Stimulated activated CD8-positive, alpha-beta memory T cell treated with anti-CD3 and anti-CD28 coated beads, Interleukin-12 subunit alpha, Interleukin-12 subunit beta, amount 100 ng/mL, for 1 hour (primary cell): ENCODE measurements around the gene CERS6.
"Not testable (repeated sequence)": the region's sequence is repeated elsewhere in the genome, so short reads cannot be mapped to it uniquely, and the experiment has no call there.

Experiments
- DNase-seq: peaks from one replicate; pipeline ENCODE4 v3.0.0-alpha.2; 2020; ENCODE audit warnings: low read depth

CERS6 gene

DNA sequence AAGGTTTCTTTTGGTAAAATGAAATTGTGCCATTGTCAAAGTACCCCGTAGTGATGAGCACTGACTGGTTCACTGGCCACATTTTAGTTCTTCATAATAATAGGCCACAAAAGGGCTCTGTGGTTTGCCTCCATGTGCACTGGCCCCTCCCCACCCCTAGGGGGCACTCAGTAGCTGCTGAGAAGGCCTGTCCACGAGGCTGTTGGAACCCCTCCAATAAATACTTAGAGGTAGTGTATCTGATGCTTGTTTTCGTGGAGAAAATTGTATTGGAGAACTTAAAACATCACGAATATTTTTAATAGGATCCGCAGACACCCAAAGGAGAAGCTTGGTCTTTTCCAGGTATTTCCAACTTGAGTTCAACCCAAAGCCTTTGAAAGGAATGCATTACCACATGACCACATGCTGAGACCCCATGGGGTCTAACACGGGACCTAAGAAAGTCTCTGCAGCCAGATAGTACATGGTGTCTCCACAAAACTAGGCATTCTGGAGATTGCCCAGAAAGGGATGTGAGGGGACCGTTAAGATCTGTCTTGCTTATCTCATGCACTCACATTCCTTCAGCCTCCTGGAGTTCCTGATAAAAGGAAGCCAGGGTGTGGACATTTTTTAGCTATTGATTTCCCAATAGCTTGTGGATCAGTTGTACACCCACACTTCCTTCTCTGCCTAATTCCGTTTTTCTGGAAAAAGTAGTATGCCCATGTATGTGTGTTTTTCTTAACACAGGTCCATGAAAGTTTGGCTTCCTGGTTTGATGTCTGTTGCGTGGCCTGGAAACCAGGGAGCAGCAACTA lies 317.8 kb downstream of the CERS6 start:
- DNase-seq = no peak

DNA sequence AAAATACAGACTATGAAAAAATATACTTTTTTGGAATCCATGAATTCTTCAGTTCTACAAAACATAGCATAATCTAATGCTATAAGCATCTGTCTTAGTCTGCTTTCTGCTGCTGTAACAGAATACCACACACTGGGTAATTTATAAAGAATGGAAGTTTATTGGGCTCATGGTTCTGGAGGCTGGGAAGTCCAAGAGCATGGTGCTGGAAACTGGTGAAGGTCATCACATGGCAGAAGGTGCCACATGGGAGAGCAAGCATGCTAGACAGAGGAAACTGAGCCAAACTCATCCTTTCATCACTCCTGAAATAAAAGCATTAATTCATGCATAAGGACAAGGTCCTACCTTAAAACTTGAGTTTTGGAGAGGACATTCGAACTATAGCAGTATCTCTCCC lies 319.8 kb downstream of the CERS6 start:
- DNase-seq = no peak

DNA sequence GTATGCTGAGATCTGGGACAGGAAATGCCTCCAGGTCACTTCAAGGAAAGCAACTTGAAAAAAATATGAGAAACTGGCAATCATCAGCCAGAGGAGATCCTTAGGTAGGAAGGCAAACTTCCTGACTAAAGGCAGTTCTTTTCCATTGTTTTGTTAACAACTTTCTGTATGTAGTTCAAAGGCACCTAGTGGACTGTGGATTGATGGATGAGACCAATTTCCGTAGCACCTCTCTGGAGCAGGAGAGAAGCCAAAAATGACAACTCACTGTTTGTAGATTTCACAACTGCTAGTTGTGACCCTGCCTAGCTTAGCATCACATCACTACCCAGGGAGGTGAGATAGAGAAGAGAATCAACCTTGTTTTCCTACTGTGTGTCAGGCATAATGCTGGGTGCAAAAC lies 324.6 kb downstream of the CERS6 start:
- DNase-seq = no peak

DNA sequence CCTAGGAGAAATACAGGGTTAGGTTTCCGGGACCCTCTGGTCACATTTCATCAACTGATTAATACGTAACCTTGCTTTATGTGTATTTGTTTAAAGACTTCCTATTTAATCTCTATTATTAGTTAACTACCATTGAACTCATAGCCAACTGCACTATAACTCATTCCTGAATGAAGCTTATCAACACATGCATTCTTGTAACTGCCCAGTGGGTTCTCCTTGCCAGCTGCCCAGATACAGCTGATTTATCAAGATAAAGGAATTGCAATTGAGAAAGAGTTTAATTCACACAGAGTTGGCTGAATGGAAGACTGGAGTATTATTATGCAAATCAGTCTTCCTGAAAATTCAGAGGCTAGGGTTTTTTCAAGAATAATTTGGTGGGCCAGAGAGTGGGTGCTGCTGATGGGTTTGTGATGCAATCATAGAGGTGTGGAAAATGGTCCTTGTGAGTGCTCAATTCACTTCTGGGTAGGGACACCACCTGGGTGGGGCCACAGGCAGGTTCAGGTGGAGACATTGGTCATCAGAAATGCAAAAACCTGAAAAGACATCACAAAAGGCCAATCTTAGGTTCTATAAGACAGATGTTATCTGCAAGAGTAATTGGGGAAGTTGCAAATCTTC lies 325.2 kb downstream of the CERS6 start:
- no peak for DNase-seq

DNA sequence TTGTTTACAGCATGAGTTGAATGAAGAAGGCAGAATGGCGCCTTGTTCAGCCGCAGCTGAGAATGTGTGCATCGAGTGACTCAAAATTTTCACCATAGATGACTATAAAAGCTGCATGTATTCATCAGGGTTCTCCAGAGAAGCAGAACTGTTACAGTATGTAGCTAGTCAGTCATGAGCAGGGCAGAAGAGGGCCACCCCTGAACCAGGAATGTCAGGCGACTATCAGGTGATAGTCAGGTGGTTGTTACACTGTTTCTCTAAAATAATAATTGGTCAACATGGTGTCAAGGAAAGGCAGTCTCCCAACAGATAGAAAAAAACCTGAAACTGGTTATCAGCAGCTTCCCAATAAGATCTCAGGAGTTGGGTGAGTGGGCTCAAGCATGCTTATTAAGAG lies 326.2 kb downstream of the CERS6 start:
- DNase-seq = no peak

DNA sequence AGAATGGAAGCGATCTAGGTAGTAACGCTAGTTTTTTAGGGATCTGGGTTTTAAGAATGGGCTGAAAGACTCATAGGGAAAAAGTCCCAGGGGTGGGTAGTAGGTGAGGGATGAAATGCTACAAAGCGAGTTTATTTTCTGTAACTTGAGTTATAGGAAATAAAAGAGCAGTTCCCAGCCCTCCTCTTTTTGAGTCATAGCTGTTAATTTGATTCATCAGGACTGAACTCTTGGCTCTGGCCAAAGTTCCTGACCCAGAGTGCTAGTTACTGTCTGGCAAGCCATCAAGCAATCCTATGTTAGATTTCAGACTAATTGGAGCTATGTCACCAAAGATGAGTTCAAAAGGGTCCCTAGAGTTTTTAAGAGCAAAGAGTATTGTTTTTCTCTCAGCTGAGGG lies 328.9 kb downstream of the CERS6 start:
- DNase-seq = no peak

DNA sequence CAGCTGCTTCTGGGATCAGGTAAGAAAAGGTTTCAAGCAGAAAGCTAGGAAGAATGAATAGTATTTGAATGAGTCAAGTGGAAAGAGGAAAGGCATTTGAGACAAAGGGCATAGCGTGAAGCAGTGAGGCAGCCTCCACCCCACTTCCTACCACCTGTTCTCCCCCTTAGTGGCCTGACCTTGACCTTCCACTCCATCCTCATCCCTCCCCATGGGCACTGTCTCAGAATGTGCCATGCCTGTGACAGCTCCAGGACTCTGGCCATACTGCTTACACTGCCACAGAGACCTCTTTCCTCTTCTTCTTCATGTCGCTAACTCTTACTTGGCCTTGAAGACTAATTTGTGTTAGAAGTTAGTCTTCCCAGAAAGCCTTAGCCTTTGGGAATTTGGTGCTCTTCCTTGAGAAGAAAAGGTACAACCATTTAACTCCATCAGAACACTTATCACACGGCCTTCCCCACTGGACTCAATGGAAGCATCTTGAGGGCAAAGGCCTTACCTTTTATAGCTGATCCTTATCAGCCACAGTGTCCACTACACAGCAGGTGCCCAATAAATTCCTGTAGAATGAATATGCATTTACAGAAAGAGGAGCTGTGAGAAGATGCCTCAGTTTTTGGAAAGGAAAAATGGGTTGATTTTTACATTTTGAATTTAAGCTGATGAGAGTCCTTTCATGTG lies 331.2 kb downstream of the CERS6 start:
- no peak for DNase-seq

DNA sequence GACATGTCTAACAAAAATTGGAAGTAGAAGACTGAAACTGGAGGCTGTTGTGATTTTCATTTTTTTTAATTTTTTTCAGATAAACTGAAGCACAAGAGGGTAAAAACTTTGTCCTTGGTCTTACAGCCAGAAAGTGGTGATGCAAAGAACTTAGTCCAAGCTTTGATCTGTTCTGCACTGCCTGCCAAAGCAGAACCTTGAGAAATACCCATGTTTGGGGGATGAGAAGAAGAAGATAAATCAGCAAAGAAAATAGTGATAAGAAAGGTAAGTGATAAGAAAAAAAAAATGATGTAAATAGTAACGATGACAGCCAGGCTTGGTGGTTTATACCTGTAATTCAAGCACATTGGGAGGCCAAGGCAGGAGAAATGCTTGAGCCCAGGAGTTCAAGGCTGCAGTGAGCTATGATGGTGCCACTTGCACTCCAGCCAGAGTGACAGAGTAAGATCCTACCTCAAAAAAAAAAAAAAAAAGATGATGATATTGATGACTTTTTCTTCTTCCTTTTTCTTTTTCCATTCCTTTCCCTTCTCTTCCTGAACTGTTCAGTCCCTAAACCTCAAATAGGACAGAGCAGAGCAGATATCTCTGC lies 331.8 kb downstream of the CERS6 start:
- DNase-seq = no peak

DNA sequence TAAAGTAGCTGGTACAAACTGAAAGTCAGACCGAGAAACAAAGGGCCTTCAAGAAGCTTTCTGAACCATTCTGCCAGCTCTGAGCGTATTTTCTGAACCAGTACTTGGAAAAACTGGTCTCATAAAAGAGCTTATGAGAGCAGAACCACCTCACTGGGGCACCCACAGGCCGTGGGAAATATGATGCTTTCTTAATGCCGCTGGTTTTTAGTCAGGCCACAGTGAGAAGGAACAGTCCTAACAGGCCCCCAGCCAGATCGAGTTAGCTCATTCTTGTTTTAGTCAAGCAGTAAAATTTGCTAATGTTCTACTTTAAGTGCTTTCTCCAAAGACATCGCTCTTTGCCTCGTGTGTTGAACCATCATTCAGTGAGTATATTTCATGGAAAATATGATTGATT lies 333.7 kb downstream of the CERS6 start:
- DNase-seq = no peak

DNA sequence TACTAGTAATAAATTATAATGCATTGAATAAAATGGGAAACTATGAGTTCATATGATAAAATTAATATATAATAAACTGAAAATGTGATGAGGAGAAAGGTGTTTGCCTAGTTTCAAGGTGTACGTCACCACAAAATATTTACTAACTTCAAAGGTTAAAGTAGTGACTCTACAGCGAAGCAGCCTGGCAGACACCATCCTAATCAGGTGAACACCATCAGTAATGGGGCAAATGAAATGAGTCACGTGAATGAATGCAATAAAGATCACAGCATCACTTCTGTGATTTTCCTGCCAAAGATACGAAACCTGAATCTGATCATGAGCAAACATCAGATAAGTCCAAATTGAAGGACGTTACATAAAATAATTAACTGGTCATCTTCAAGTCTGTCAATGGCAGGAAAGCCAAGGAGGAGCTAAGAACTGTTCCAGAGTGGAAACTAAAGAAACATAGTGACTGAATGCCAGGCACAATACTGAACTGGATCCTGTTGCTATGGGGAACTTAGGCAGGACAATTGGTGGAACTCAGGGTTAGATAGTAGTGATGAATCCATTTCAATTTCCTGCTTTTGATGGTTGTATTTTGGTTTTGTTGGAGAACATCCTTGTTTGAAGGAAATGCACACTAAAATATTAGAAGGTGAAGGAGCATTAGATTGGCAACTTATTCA lies 334.3 kb downstream of the CERS6 start:
- no peak for DNase-seq

DNA sequence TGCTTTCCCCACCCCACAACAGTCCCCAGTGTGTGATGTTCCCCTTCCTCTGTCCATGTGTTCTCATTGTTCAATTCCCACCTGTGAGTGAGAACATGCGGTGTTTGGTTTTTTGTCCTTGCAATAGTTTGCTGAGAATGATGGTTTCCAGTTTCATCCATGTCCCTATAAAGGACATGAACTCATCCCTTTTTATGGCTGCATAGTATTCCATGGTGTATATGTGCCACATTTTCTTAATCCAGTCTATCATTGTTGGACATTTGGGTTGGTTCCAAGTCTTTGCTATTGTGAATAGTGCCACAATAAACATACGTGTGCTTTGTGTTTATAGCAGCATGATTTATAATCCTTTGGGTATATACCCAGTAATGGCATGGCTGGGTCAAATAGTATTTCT lies 335.1 kb downstream of the CERS6 start:
- not testable (repeated sequence) for DNase-seq

DNA sequence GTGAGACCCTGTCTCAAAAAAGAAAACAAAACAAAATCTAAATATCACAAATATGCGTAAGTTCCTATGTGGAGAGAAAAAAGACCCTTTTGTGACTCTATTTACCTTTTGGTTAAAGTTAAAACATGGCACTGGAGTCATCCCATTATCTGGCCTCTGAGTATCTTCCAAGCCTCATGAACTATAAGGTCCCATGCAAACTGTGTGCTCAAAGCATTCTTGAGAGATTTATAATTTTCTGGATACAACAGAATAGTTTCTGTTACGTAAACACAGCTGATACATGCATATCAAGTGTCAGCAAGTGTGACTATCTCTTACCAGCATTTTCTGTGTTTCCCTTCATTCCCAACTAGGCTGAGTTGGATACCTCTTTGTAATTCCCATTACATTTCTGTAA lies 337.5 kb downstream of the CERS6 start:
- DNase-seq = no peak

DNA sequence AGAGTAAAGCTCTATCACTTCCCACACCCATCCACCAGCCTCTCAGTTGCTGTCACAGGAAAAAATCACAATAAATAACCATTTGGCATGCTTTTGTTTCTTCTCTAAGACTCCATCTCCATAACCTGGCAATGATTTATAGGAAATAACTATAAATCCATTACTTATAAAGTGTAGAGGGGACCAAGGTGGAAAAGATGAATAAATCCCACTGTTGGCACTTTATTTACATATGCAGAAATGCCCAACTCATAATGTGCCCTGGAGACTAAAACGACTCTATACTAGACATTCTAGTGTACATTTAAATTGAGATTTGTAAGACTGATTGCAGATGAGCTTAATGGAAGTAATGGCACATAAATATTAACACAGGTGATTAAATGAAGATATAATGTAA lies 338.9 kb downstream of the CERS6 start:
- DNase-seq = no peak

DNA sequence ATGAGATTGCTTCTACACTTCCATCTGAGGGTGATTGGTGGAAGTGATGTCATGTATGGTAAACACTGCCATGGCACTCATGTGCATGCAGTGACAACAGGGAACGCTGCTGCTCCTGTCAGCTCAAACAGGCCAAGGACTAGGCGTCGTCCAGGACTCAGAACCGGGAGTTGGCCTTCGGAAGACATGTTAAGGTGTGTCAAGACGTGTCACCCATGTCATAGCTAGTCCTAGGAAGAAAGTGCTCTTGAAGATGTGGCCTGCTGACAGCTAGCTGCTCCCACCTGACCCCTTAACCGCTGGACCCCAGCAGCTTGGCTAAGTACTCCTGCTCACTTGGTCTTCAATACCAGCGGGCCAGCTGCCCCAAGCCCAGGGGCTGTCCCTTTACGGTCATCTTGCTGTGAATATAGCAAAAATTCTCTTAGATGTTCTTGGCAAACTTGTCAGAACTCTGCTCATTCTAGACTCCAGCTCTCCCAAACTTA lies 340.1 kb downstream of the CERS6 start:
- DNase-seq = no peak

DNA sequence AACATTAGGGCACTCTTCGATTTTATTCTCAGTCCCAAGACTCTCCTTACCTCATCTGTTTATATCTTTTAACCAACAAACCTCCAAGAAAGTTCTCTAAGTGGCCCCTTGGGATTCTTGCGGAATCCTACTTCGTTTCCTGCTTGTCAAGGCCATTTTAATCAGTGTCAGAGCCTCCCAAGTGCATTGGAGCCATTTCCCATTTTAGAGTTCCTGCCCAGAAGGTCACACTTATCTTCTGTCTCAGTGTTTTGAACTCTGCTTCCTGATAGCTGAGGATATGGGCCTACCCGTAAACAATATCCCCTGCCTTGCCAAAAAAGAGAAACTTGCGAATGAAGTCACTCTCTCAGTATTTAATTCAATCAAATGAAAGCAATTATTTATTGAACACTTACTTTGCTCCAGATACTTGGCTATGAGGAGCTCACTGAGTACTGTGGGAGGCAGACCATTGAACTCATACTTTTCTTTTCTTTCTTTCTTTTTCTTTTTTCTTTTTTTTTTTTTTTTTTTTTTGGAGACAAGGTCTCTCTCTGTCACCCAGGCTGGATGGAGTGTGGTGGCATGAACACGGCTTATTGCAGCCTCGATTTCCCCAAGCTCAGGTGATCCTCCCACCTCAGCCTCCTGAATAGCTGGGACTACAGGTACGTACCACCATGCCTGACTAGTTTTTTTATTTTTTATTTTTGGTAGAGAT lies 340.7 kb downstream of the CERS6 start:
- DNase-seq = no peak

DNA sequence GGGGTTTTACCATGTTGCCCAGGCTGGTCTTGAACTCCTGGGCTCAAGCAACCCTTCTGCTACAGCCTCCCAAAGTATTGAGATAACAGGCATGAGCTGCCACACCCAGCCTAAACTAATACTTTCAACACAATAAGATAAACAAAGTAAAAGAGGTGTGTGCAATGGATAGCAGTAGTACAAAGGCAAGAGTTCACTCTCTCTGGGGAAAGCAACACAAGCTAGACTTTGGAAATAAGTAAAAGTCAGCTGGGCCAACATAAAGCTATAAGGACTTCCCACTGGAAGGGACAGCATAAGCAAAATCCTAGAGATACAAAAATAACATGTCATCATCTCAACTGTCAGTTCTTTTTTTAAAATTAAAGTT lies 341.2 kb downstream of the CERS6 start:
- DNase-seq = no peak

DNA sequence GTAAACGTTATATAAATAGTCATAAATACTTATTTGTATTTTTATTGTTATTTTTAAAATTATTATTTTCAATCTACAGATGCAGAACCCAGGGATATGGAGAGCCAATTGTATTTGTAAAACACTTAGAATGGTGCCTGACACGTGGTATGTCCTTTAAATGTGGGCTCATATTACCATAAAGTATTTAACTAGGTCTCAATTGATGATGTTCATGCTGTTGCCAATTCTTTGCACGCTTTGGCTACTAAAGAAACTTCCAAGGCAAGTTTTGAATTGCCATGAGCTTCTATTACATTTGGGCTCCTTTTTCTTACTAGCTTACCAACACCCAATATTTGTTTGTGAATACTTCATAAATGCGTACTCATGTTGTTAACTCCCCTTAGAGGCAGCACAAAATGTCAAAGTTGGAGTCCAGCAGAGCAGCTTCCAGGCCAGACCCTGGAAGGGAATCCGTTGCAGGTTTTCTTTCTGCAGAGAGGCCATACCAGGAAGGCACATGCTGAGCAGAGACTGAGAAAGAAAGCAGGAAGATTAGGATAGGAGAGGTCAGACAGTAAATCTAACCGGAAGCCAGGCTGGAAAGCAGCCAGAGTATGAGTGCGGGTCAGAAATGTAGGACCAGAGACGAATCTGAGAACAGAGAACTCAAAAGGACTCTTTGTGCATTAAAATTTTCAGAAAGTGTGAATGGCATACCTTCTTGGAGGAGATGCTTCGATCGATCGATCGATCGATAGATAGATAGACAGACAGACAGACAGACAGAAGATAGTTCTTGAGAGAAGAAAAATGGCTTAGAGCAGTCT lies 342.2 kb downstream of the CERS6 start:
- DNase-seq = no peak

DNA sequence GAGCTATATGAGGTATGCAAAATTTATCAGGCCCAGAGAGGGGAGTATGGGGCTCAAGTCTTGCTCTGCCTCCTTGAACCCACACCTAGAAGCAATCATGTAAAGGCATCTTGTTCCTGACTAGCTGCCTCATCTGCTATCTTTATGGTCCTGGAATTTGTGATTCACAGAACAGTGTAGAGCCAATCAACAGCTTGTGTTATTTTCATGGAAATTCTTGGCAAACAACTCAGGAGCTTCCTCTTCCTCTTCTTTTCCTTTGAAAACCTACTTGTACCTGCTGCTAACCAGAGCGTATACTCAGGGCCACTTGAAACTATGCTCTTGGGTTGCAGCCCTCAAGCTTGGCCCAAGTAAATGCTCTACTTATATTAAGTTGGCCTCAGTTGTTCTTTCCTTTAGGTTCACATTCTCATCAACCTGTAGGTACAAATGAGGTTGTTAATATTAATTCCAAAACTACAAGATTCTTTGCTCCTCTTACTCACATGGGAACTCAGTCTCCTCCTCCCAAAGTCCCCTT lies 342.9 kb downstream of the CERS6 start:
- DNase-seq = no peak

DNA sequence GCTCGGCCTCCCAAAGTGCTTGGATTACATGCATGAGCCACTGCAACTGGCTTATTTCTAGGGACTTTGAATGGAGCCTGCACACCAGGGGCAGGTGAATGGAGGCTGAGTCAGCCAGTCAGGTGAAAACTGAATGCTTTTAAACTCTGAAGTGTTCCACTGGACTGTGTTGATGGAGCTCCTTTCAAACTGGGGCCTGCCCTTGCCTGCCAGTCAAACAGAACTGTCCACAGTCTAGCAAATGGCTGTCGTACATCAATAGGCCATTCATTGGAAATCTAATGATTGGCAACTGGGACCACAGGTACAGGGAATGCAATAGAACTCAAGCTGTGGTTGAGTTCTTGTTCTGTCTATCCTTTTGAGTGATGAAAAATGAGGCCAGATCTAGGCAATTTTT lies 345.4 kb downstream of the CERS6 start:
- no peak for DNase-seq
